GM04503 (cell line): ENCODE data around the gene CD8B.

Experiments
- DNase-seq: peaks from one replicate; pipeline ENCODE4 v3.0.0-alpha.2; 2012; ENCODE audit warnings: low read depth

Gene CD8B

GRCh38 chr2:86774862-86775261 lies 86.8 kb downstream of the CD8B start:
- DNase-seq = no peak

DNA sequence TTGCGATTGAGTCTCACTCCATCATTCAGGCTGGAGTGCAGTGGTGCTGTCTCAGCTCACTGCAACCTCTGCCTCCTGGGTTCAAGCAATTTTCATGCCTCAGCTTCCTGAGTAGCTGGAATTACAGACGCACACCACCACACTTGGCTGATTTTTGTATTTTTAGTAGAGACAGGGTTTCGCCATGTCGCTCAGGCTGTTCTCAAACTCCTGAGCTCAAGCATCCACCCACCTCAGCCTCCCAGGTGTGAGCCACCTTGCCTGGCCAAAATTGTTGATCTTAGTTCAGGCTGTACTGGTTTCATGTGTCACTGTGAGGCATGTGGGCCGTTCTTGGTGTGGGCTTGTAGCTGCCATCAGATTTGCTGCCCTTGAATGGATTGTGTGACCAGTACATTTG lies 89.1 kb downstream of the CD8B start:
- no peak for DNase-seq

DNA sequence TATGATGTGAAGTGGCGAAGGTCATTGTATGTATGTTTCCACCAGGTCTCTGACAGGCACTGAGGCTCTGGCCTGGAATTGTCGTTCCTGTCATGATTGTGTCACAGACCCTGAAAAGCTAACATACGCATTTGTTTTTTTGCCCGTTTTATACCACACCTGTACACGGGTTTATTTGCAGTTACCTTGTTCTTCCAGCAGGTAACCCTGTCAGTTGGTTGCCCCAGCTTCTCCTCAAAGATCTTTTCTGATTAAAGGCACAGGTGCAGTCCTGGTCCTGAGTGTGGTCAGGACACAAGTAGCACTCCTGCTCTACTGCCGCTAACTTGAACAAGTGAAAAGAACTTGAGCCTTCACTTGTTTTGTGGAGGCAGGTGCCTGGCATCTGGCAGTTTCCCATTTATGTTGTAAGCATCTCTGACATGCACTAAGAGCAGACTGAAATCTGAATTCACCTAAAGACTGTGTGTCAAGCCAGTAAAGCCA lies 90.8 kb downstream of the CD8B start:
- DNase-seq = no peak

DNA sequence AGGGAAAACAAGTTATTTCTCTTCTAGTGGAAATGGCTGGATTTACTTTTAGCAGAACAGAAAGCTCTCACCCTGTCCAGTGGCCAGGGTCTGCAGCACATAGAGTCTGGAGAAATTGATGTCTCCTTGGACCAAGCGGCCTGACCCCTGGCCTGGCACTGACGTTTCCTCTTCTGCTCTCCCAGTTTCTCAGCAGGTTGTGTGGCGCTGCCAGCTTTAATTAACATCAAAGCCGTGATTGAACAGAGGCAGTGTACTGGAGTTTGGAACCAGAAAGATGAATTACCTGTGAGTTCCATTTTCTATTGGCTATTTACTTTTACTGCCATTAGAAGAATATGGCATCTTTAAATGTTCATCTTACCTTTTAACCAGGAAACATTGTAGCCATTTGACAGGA lies 91.8 kb downstream of the CD8B start:
- no peak for DNase-seq

- no peak for DNase-seq
Observed at GRCh38 chr2:86768189-86768949, 93.3 kb downstream of the CD8B start.
